AG04450 (cell line): ENCODE data around the gene DHRS12. TPM values are rescaled to one million over a fixed set of nuclear protein-coding genes. Genes with fewer than 3 reads are reported as not detected.
A peak's percentile ranks its signal among the peaks of the same experiment; 100 is the strongest.

Experiments
- CTCF ChIA-PET: fragments of 300-600, 350-600 bp; formaldehyde crosslinking; extraction: SDS; loops from one replicate; lab custom pipeline; 2022; ENCODE audit warnings: antibody characterized with exemption, inconsistent platforms; lab: Charles Lee
- POLR2A ChIA-PET: fragments of 350-600 bp; formaldehyde crosslinking; extraction: SDS; loops from one replicate; lab custom pipeline; 2021; ENCODE audit warnings: antibody characterized with exemption, inconsistent platforms; lab: Yijun Ruan, JAX
- DNase-seq: peaks from one replicate; pipeline ENCODE4 v3.0.0-alpha.2; 2011; ENCODE audit warnings: low read depth, low spot score
- H3K27ac ChIP-seq: one replicate; pipeline ENCODE4 v1.5.1; 2012; ENCODE audit warnings: low read depth, low read length, control low read depth
- H3K27me3 ChIP-seq: one replicate; pipeline ENCODE4 v1.6.0; 2012; ENCODE audit warnings: low read length; ENCODE audit not compliant: control insufficient read depth, insufficient read depth
- H3K4me3 ChIP-seq: 2 replicates; pipeline ENCODE4 v1.5.1; 2011; ENCODE audit warnings: mild to moderate bottlenecking, low read depth, low read length, control low read depth
- H3K9me3 ChIP-seq: 2 replicates; pipeline ENCODE4 v1.5.1; 2012; ENCODE audit warnings: low read length; ENCODE audit not compliant: control insufficient read depth, insufficient read depth
- polyA plus RNA-seq: library from polyadenylated mRNA; depleted of rRNA; stranded (reverse); fragments of >200 nt; gene quantifications from 2 replicates; pipeline ENCODE4 v1.2.3, GENCODE V29; 2011
- TF ChIP-seq, protein P1 (sequence below): IDR thresholded peaks from 2 replicates; pipeline ENCODE4 v1.5.1; 2011; ENCODE audit warnings: low read depth, low read length, control low read depth, inconsistent platforms

Gene DHRS12
- polyA plus RNA-seq, 1 experiment: 3.7 TPM

DNA sequence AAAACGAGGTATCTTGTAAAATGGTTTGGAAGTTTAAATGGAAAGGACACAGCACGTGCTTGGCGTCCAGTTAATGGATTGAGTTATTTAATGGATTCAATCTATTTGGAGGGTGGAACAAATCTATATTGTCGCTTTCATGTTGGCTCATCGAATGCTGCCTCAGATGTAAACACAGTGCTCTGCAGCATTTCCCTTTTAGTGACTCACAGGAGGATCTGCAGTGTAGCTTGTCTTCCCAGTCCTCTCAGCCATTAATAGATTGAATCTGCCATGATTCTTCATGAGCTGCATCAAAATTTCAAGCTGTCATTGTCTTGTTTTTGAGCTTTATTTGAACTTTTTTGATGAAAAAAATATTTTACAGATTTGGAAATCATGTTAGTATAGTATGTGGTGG lies 44.7 kb downstream of the DHRS12 start:
- Histone ChIP-seq H3K27me3 (no peaks in the 10 kb centered on the region), H3K4me3 (no peak overlapping the region), H3K9me3 (no peaks in the 10 kb centered on the region), H3K27ac (no peak overlapping the region)
- ChIA-PET CTCF (interaction anchor here (1.4 kb wide), 1 partner anchor 28 kb away, joined by 3 read pairs; no protein-coding TSS in a partner anchor), POLR2A (interaction anchor here (1.5 kb wide), 1 partner anchor 306 kb away, joined by 5 read pairs; the partner anchor contains the start of gene INTS6)
- TF ChIP-seq, protein P1, sequence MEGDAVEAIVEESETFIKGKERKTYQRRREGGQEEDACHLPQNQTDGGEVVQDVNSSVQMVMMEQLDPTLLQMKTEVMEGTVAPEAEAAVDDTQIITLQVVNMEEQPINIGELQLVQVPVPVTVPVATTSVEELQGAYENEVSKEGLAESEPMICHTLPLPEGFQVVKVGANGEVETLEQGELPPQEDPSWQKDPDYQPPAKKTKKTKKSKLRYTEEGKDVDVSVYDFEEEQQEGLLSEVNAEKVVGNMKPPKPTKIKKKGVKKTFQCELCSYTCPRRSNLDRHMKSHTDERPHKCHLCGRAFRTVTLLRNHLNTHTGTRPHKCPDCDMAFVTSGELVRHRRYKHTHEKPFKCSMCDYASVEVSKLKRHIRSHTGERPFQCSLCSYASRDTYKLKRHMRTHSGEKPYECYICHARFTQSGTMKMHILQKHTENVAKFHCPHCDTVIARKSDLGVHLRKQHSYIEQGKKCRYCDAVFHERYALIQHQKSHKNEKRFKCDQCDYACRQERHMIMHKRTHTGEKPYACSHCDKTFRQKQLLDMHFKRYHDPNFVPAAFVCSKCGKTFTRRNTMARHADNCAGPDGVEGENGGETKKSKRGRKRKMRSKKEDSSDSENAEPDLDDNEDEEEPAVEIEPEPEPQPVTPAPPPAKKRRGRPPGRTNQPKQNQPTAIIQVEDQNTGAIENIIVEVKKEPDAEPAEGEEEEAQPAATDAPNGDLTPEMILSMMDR: no peak
- DNase-seq: peak; percentile 29

GRCh38 chr13:51758691-51759090 lies 45.3 kb downstream of the DHRS12 start:
- TF ChIP-seq, protein P1: no peak
- H3K27me3 ChIP-seq: no peaks in the 10 kb centered on the region
- H3K27ac ChIP-seq: no peak overlapping the region
- no peak for DNase-seq
- no peak overlapping the region for H3K4me3 ChIP-seq
- no peaks in the 10 kb centered on the region for H3K9me3 ChIP-seq
- CTCF ChIA-PET: interaction anchor here (0.9 to 1.4 kb wide), 3 partner anchors 10 to 313 kb away, joined by 3 to 4 read pairs (median 3); no protein-coding TSS in a partner anchor
- POLR2A ChIA-PET: interaction anchor here (0.6 to 2.8 kb wide), 3 partner anchors 30 to 306 kb away, joined by 5 to 7 read pairs (median 5); partner anchors contain the start of gene INTS6

DNA sequence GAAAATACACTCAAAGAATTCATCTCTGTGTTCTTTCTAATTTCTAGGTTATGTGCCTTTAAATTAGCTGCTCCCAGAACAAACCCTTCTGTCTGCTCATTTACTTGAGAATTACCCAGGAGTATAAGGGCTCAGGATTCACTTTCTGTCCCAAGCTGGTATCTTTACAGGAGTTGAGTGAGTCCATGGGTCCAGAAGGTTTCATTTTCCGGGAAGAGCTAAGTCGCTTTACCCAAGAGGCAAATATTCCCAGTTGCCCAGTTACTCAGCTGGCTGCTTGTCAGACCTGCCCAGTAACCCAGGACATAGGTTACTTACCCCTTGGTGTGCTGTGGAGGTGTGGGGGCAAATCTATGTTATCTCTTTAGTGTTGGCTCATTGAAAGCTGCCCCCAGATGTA lies 47.3 kb downstream of the DHRS12 start:
- no peaks in the 10 kb centered on the region for H3K9me3 ChIP-seq
- ChIA-PET POLR2A (interaction anchor here (2.8 kb wide), 1 partner anchor 304 kb away, joined by 7 read pairs; the partner anchor contains the start of gene INTS6), CTCF (interaction anchor here (1.0 kb wide), 1 partner anchor 19 kb away, joined by 5 read pairs; no protein-coding TSS in a partner anchor)
- H3K4me3 ChIP-seq: no peak overlapping the region
- no peak for DNase-seq
- no peaks in the 10 kb centered on the region for H3K27me3 ChIP-seq
- no peak overlapping the region for H3K27ac ChIP-seq
- TF ChIP-seq, protein P1: no peak

GRCh38 chr13:51747438-51748434 lies 56.2 kb downstream of the DHRS12 start:
- POLR2A ChIA-PET: no interaction called here
- no peak for DNase-seq
- no peak overlapping the region for H3K27ac ChIP-seq
- H3K27me3 ChIP-seq: no peaks in the 10 kb centered on the region
- CTCF ChIA-PET: no interaction called here
- H3K9me3 ChIP-seq: peaks cover 10% of the 10 kb centered on the region
- TF ChIP-seq, protein P1: no peak
- no peak overlapping the region for H3K4me3 ChIP-seq
